Right lobe of liver (tissue), 6 donors: ENCODE measurements around the gene SPOCK1. TPM values are rescaled to one million over a fixed set of nuclear protein-coding genes. Genes with fewer than 3 reads are reported as not detected.
A peak's percentile ranks its signal among the peaks of the same experiment; 100 is the strongest.

ENCODE experiments used
- ATAC-seq, 4 donors: fragments of 200-7000 bp; cut with Tn5 transposase; one replicate each; pipeline ENCODE4 v1.9.1; 2020; ENCODE audit warnings: mild to moderate bottlenecking in 4 of 4, moderate library complexity in 4 of 4
- DNase-seq, 3 donors: peaks; one replicate each; pipeline ENCODE4 v3.0.0-alpha.2; 2020
- H3K27ac ChIP-seq, 3 donors: fragments of 200-600 bp; one replicate each; pipeline ENCODE4 v1.8.0; 2022
- H3K27me3 ChIP-seq, 2 donors: fragments of 200-600 bp; one replicate each; pipeline ENCODE4 v1.8.0; 2022
- H3K36me3 ChIP-seq, 4 donors: fragments of 200-600 bp; sonication (generic) in 1 of 4; one replicate each; pipeline versions ENCODE4 v1.5.1 to v1.8.0; 2017 to 2022; ENCODE audit warnings: control low read depth in 1 of 4
- H3K4me1 ChIP-seq, 4 donors: fragments of 200-600 bp; sonication (generic) in 1 of 4; one replicate each; pipeline versions ENCODE4 v1.5.1 to v1.8.0; 2017 to 2022; ENCODE audit warnings: control low read depth in 1 of 4
- H3K4me3 ChIP-seq, 3 donors: fragments of 200-600 bp; one replicate each; pipeline ENCODE4 v1.8.0; 2022
- H3K9me3 ChIP-seq, 4 donors: fragments of 200-600 bp; sonication (generic) in 1 of 4; one replicate each; pipeline versions ENCODE4 v1.5.1 to v1.8.0; 2017 to 2022; ENCODE audit warnings: control low read depth in 1 of 4
- CTCF ChIP-seq, 4 donors: fragments of 200-600 bp in 3 of 4; fragments of 450-650 bp in 1 of 4; IDR thresholded peaks; one replicate each; pipeline versions ENCODE4 v1.5.1 to v1.8.0; 2016 to 2022; ENCODE audit warnings: antibody characterized with exemption in 4 of 4, mild to moderate bottlenecking in 2 of 4
- POLR2A ChIP-seq: fragments of 450-650 bp; IDR thresholded peaks from one replicate; pipeline ENCODE4 v1.6.1; 2017; ENCODE audit warnings: antibody characterized with exemption, mild to moderate bottlenecking
- WGBS: methylation state at CpG from one replicate; pipeline ENCODE4 v1.1.6; 2018; ENCODE audit warnings: low coverage, low lambda C conversion rate; ENCODE audit not compliant: insufficient coverage; ENCODE audit errors: missing lambda C conversion rate; 5-methylcytosine and 5-hydroxymethylcytosine counted together
- intact Hi-C, 2 donors: fragments of 100-400 bp; cut with DNase I; formaldehyde crosslinking; loops; one replicate each; pipeline versions ENCODE4 v1.11.2 to v1.14.1; 2022
- total RNA-seq, 6 experiments: library from RNA; depleted of rRNA in 2 of 6; stranded (reverse); fragments of >200 nt in 2 of 6; fragmentation: NEBNext Ultra II Directional in 3 of 6; extraction: Animal tissue kit (Norgen Biotek cat#: 25700) in 3 of 6; gene quantifications; one replicate each; pipeline versions ENCODE4 v1.1.0 to v1.2.4, GENCODE V29; 2016 to 2023
- donor health status: DM: no; HTN: yes; CAD: no.
- donor health status: DM: no; HTN: no; CAD: no.
- donor health status: DM: no; HTN: no; CAD: no.
- donor health status: DM: no; HTN: yes; CAD: no.
- donor health status: DM: no; HTN: yes; CAD: no.

Gene SPOCK1
- total RNA-seq, 6 experiments from 2014 or later: 0.06 to 0.86 (median 0.15) TPM; not detected in 1

GRCh38 chr5:137283801-137284200 is 215.3 kb downstream of the SPOCK1 start:
- Histone ChIP-seq H3K4me3 (no peak overlapping the region), H3K27ac (no peak overlapping the region), H3K36me3 (no peaks in the 10 kb centered on the region), H3K4me1 (no peaks in the 10 kb centered on the region), H3K27me3 (no peaks in the 10 kb centered on the region), H3K9me3 (no peaks in the 10 kb centered on the region)
- DNase-seq (no peak), ATAC-seq (no peak)
- TF ChIP-seq POLR2A (no peak), CTCF (IDR thresholded peaks at IDR 0.05) (no peak)
- WGBS: 46% methylated on average over 2 of the region's 2 CpGs
- intact Hi-C loops: no loop called here

- Histone ChIP-seq H3K4me1 (no peaks in the 10 kb centered on the region), H3K27ac (no peak overlapping the region), H3K27me3 (no peaks in the 10 kb centered on the region), H3K9me3 (no peaks in the 10 kb centered on the region), H3K4me3 (no peak overlapping the region), H3K36me3 (no peaks in the 10 kb centered on the region)
- DNase-seq (no peak), ATAC-seq (peak in 1 of 4 donors; percentile 26)
- WGBS: 23% methylated on average over 4 of the region's 5 CpGs
- no peak for TF ChIP-seq POLR2A
- no peak for TF ChIP-seq CTCF (IDR thresholded peaks at IDR 0.05)
- intact Hi-C loops: no loop called here
Observed at GRCh38 chr5:137282216-137282615, 216.9 kb downstream of the SPOCK1 start.

GRCh38 chr5:137281201-137281600 is 217.9 kb downstream of the SPOCK1 start:
- Histone ChIP-seq H3K4me1 (no peaks in the 10 kb centered on the region), H3K4me3 (no peak overlapping the region), H3K27me3 (no peaks in the 10 kb centered on the region), H3K9me3 (no peaks in the 10 kb centered on the region), H3K27ac (no peak overlapping the region), H3K36me3 (no peaks in the 10 kb centered on the region)
- intact Hi-C loops: no loop called here
- no peak for DNase-seq
- 56% methylated on average over 1 of the region's 1 CpG for WGBS
- TF ChIP-seq CTCF (IDR thresholded peaks at IDR 0.05): no peak
- TF ChIP-seq POLR2A: no peak
- ATAC-seq: no peak

GRCh38 chr5:137280656-137281055 is 218.5 kb downstream of the SPOCK1 start:
- H3K27me3 ChIP-seq: no peaks in the 10 kb centered on the region
- H3K4me3 ChIP-seq: no peak overlapping the region
- no peaks in the 10 kb centered on the region for H3K36me3 ChIP-seq
- intact Hi-C loops: no loop called here
- no peak for ATAC-seq
- no peaks in the 10 kb centered on the region for H3K9me3 ChIP-seq
- no peak for TF ChIP-seq POLR2A
- TF ChIP-seq CTCF (IDR thresholded peaks at IDR 0.05): no peak
- H3K27ac ChIP-seq: no peak overlapping the region
- H3K4me1 ChIP-seq: no peaks in the 10 kb centered on the region
- DNase-seq: no peak
- WGBS: 49% methylated on average over 3 of the region's 3 CpGs
